Measurements from ENCODE around the gene IDH1.
"Not testable (repeated sequence)": the region's sequence is repeated elsewhere in the genome, so short reads cannot be mapped to it uniquely, and the experiment has no call there.

Gene IDH1

GRCh38 chr2:208251098-208251497, 3.8 kb downstream of the IDH1 start:
- H3K4me1 ChIP-seq (ENCODE audit: insufficient read depth, low read length) = peaks cover 8% of the 10 kb centered on the region
- H3K36me3 ChIP-seq (ENCODE audit: insufficient read depth, low read length) = peaks cover 31% of the 10 kb centered on the region
- no peak overlapping the region for H3K9ac ChIP-seq (ENCODE audit: low read depth, low read length)
- H3K9me3 ChIP-seq (ENCODE audit: control insufficient read depth, insufficient read depth, low read length) = no peaks in the 10 kb centered on the region

GRCh38 chr2:208250388-208250787, 4.5 kb downstream of the IDH1 start:
- Histone ChIP-seq H3K4me1 (ENCODE audit: insufficient read depth, low read length) (peaks cover 8% of the 10 kb centered on the region), H3K9me3 (ENCODE audit: control insufficient read depth, insufficient read depth, low read length) (no peaks in the 10 kb centered on the region), H3K9ac (ENCODE audit: low read depth, low read length) (no peak overlapping the region), H3K36me3 (ENCODE audit: insufficient read depth, low read length) (peaks cover 37% of the 10 kb centered on the region)

DNA sequence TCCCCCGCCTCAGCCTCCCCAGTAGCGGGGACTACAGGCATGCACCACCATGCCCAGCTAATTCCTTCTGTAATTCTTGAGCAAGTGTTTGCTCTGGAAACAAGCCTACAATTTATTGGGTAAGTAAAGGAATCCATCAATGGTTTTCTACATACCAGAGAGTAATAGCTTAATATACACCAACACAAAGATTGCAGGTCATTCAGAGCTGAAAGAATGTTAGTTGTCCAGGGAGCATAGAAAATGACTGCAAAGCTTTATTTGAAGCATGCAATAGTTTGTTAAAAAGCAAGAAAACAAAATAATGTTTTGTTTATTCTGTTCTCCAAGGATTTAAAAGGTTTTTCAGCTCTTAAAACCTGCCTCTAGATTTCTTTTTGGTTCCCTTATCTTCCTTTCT, 5.6 kb downstream of the IDH1 start:
- Histone ChIP-seq H3K9ac (ENCODE audit: low read depth, low read length) (no peak overlapping the region), H3K9me3 (ENCODE audit: control insufficient read depth, insufficient read depth, low read length) (no peaks in the 10 kb centered on the region), H3K4me1 (ENCODE audit: insufficient read depth, low read length) (peaks cover 8% of the 10 kb centered on the region), H3K36me3 (ENCODE audit: insufficient read depth, low read length) (peaks cover 46% of the 10 kb centered on the region)

GRCh38 chr2:208248601-208249000, 6.3 kb downstream of the IDH1 start:
- H3K9ac ChIP-seq (ENCODE audit: low read depth, low read length) = no peak overlapping the region
- peaks cover 8% of the 10 kb centered on the region for H3K4me1 ChIP-seq (ENCODE audit: insufficient read depth, low read length)
- H3K9me3 ChIP-seq (ENCODE audit: control insufficient read depth, insufficient read depth, low read length) = no peaks in the 10 kb centered on the region
- H3K36me3 ChIP-seq (ENCODE audit: insufficient read depth, low read length) = peaks cover 53% of the 10 kb centered on the region

- Histone ChIP-seq H3K4me1 (ENCODE audit: insufficient read depth, low read length) (no peaks in the 10 kb centered on the region), H3K36me3 (ENCODE audit: insufficient read depth, low read length) (peaks cover 64% of the 10 kb centered on the region)
Observed at GRCh38 chr2:208245746-208246145, 9.1 kb downstream of the IDH1 start.

DNA sequence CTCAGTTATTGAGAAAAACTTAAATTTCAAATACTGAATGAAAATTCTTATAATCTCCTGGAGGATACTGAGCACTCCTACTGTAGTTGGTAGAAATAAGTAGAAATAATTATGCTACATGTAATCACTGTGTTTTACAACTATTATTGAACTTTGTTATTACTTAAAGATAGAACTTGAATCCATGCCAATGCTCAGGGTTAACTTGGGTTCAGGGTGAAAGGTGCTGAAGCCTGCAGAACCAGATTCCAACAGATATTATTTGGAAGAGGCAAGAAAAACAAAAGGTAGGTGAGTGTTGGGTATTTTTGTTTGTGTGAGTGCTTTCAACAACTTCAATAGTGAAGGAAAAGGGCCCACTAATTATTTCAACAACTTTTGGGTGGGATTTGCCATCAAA, 10.4 kb downstream of the IDH1 start:
- Histone ChIP-seq H3K36me3 (ENCODE audit: insufficient read depth, low read length) (peaks cover 76% of the 10 kb centered on the region), H3K4me1 (ENCODE audit: insufficient read depth, low read length) (no peaks in the 10 kb centered on the region), H3K9ac (ENCODE audit: low read depth, low read length) (no peak overlapping the region), H3K9me3 (ENCODE audit: control insufficient read depth, insufficient read depth, low read length) (no peaks in the 10 kb centered on the region)

More at GRCh38 chr2:208245746-208246145, 9.1 kb downstream of the IDH1 start:
- no peak overlapping the region for H3K9ac ChIP-seq (ENCODE audit: low read depth, low read length)
- no peaks in the 10 kb centered on the region for H3K9me3 ChIP-seq (ENCODE audit: control insufficient read depth, insufficient read depth, low read length)

DNA sequence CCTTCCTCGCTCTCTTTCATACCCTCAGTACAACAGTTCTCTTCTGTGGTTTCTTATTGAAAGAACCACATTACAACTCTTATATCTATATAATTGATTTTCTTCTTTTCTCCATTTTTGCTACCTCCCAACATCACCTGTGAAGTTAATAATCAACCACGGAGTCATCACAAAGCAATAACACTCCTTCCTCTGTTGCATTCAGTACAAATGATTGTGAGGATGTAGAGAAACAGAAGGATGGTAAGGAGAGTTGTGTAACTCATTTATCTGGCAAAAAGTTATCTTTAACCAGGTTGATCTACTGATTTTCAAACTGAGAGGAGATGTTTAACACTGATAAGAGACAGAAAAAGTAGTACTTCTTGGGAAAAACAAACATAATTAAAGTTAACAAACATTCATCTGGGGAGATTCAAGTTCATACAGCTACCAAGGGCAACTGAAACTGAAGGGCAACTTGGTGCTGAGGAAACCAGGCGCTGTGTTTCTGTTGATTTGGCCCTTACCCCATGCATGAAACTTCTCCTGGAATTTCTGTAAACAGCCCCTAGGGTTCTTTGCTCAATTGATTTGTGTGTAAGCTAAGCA, 14.2 kb downstream of the IDH1 start:
- no peaks in the 10 kb centered on the region for H3K9me3 ChIP-seq (ENCODE audit: control insufficient read depth, insufficient read depth, low read length)
- no peak overlapping the region for H3K9ac ChIP-seq (ENCODE audit: low read depth, low read length)
- H3K4me1 ChIP-seq (ENCODE audit: insufficient read depth, low read length) = no peaks in the 10 kb centered on the region
- H3K36me3 ChIP-seq (ENCODE audit: insufficient read depth, low read length) = peaks cover 60% of the 10 kb centered on the region

DNA sequence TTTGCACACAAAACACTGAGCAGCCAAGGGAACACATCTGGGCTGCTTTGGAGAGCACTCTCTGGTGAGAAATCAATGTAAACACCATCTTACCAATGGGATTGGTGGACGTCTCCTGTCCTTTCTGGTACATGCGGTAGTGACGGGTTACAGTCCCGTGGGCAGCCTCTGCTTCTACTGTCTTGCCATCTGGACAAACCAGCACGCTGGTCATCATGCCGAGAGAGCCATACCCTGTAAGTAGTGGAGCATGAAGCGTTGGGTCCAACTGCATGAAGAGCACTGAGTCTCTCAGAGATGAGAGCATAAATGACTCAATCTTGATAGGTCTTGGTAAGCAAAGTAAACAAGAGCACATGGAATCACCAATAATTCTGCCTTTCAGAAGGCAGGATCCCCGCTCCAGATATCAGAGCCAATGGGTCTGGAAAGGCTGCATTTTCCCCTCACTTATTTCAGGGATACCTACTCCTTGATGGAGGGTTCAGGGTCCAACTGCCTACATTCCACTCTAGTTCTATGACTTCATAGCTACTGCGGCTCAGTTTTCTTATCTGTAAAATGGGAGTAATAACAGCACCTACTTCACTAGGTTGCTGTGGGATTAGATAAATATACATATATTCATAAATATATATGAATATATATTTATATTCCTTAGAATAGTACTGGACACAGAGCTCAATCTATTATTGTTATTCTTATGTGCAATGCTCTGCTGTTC, 14.9 kb downstream of the IDH1 start:
- peaks cover 55% of the 10 kb centered on the region for H3K36me3 ChIP-seq (ENCODE audit: insufficient read depth, low read length)
- H3K9me3 ChIP-seq (ENCODE audit: control insufficient read depth, insufficient read depth, low read length) = no peaks in the 10 kb centered on the region
- no peaks in the 10 kb centered on the region for H3K4me1 ChIP-seq (ENCODE audit: insufficient read depth, low read length)
- no peak overlapping the region for H3K9ac ChIP-seq (ENCODE audit: low read depth, low read length)

GRCh38 chr2:208235860-208236259, 19.0 kb downstream of the IDH1 start:
- H3K36me3 ChIP-seq (ENCODE audit: insufficient read depth, low read length) = peaks cover 20% of the 10 kb centered on the region

DNA sequence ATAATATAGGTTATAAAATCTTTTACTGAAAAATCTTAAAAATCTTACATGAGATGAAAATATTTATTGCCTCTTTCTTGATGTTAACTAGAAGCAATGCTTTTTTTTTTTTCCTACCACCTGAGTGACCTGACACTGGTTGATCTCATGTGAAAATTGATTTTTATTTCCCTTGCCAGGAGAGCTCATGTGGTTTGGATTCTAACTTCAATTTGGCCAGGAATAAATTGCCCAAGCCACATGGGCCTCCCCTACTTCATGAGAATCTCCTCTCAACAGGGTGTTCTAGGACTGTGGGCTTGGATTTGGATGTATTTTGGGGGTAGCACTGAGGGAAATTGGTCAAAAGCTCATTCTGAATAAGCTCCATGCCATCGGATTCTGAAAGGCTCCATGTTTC, 20.1 kb downstream of the IDH1 start:
- H3K9ac ChIP-seq (ENCODE audit: low read depth, low read length) = no peak overlapping the region
- H3K36me3 ChIP-seq (ENCODE audit: insufficient read depth, low read length) = peaks cover 10% of the 10 kb centered on the region
- H3K4me1 ChIP-seq (ENCODE audit: insufficient read depth, low read length) = no peaks in the 10 kb centered on the region
- peaks cover 9% of the 10 kb centered on the region for H3K9me3 ChIP-seq (ENCODE audit: control insufficient read depth, insufficient read depth, low read length)

More at GRCh38 chr2:208235860-208236259, 19.0 kb downstream of the IDH1 start:
- Histone ChIP-seq H3K4me1 (ENCODE audit: insufficient read depth, low read length) (no peaks in the 10 kb centered on the region), H3K9ac (ENCODE audit: low read depth, low read length) (no peak overlapping the region), H3K9me3 (ENCODE audit: control insufficient read depth, insufficient read depth, low read length) (peaks cover 9% of the 10 kb centered on the region)

DNA sequence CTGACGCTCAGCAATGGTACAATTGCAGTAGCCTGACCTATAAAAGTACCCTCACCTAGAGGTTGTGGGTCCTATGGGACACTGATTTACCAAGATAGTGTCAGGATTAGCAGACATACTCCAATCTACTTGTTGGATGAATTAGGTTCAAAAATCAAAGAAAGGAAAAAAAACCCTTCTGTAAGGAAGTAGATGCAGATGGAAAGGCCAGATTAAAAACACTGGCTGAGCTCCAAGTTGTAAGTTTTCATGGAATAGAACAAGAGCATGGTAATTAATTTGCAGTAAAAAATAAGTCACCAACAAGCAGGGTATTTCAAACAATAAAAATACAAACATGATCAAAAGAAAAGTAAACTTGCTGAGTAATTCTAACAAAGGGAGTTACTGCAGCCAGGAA, 26.4 kb downstream of the IDH1 start:
- Histone ChIP-seq H3K36me3 (ENCODE audit: insufficient read depth, low read length) (no peaks in the 10 kb centered on the region), H3K9me3 (ENCODE audit: control insufficient read depth, insufficient read depth, low read length) (peaks cover 9% of the 10 kb centered on the region), H3K9ac (ENCODE audit: low read depth, low read length) (no peak overlapping the region), H3K4me1 (ENCODE audit: insufficient read depth, low read length) (no peaks in the 10 kb centered on the region)

- H3K4me1 ChIP-seq (ENCODE audit: insufficient read depth, low read length) = no peaks in the 10 kb centered on the region
- no peak overlapping the region for H3K9ac ChIP-seq (ENCODE audit: low read depth, low read length)
- peaks cover 9% of the 10 kb centered on the region for H3K9me3 ChIP-seq (ENCODE audit: control insufficient read depth, insufficient read depth, low read length)
- no peaks in the 10 kb centered on the region for H3K36me3 ChIP-seq (ENCODE audit: insufficient read depth, low read length)
Observed at GRCh38 chr2:208227581-208228232, 27.2 kb downstream of the IDH1 start.

- H3K9me3 ChIP-seq (ENCODE audit: control insufficient read depth, insufficient read depth, low read length) = 0 out of 2 replicates have a peak, but pooled peaks cover 6% of the 10 kb centered on the region
- no peaks in the 10 kb centered on the region for H3K4me1 ChIP-seq (ENCODE audit: insufficient read depth, low read length)
Observed at GRCh38 chr2:208224802-208225201, 30.1 kb downstream of the IDH1 start.

GRCh38 chr2:208222351-208222750, 32.5 kb downstream of the IDH1 start:
- Histone ChIP-seq H3K4me1 (ENCODE audit: insufficient read depth, low read length) (no peaks in the 10 kb centered on the region), H3K36me3 (ENCODE audit: insufficient read depth, low read length) (no peaks in the 10 kb centered on the region), H3K9me3 (ENCODE audit: control insufficient read depth, insufficient read depth, low read length) (0 out of 2 replicates have a peak, but pooled peaks cover 6% of the 10 kb centered on the region), H3K9ac (ENCODE audit: low read depth, low read length) (no peak overlapping the region)

More at GRCh38 chr2:208224802-208225201, 30.1 kb downstream of the IDH1 start:
- no peaks in the 10 kb centered on the region for H3K36me3 ChIP-seq (ENCODE audit: insufficient read depth, low read length)
- no peak overlapping the region for H3K9ac ChIP-seq (ENCODE audit: low read depth, low read length)

DNA sequence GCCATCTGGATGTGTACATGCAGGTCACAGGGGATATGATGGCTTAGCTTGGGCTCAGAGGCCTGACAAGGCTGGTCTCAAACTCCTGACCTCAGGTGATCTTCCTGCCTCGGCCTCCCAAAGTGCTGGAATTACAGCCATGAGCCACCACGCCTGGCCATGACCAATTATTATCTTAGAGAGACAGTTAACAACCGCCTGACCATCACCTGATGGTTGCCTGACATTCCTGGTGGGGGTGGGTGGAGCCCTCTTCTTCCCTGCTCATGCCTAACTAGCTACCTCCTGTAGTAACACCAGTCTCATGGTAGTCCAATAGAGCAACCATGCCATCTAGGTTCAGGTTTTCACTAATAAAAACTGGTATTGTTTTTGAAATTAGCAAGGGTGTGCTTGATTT, 33.0 kb downstream of the IDH1 start:
- not testable (repeated sequence) for H3K9me3 ChIP-seq (ENCODE audit: control insufficient read depth, insufficient read depth, low read length); H3K9ac ChIP-seq (ENCODE audit: low read depth, low read length); H3K4me1 ChIP-seq (ENCODE audit: insufficient read depth, low read length); H3K36me3 ChIP-seq (ENCODE audit: insufficient read depth, low read length)
